Raji (cell line): ENCODE data around the gene ME1.

ENCODE experiments used
- POLR2A ChIP-seq: IDR thresholded peaks from 2 replicates; pipeline ENCODE4 v1.6.1; 2011; ENCODE audit warnings: low read depth, low read length, control low read depth; ENCODE audit not compliant: insufficient read depth

Gene ME1

DNA sequence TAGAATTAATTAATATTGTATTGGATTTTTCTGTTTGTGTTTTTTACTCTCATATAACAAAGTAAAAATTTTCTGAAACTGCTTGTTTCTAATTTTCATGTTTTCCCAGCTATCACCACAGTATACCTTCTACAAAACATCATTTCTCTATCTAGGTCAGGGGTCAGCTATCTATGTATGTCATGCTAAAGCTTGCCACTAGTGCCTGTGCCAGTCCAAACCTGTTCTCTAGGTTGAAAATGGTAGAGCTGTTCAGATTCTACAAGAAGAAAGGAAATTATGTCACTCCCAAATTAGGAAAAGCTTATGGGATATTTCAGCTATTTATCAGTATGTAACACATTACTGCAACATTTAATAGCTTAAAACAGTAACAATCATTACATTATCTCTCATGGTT, 5.8 kb upstream of the ME1 start:
- TF ChIP-seq POLR2A: no peak

DNA sequence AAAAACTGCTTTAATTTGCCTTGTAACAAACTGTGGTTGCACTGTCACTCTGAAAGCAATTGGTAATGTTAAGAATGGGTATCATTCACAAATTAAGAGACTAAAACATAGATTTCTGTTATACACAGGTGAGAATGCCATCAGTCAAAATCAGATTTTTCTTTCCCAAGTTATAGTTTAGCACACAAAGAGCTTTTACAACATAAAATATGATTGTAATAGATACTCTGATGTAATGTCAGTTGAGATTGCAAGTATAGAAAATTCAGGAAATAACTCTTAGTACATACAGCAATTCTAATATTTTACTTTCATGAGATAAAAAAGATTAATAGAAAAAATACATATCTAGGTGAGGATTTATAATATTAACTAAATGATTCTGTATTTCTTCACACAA, 2.3 kb upstream of the ME1 start:
- TF ChIP-seq POLR2A: no peak

DNA sequence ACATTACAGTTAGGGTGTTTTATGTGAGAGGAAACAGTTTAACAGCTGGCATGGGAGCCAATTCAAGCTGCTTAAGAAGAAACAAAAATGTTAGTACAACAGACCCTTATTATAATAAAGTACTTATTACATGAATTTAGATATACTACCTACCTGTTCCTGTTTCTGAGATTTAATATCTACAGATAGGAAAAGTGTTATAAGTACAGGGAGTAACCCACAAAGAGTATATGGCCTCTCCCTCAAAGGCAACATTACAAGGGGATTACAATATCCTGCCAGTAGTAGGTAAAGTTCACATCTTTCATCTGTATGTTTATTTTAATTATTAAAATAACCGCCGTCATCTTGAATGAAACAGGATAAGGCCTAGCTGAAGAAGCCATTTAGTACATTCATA, 1.8 kb upstream of the ME1 start:
- no peak for TF ChIP-seq POLR2A

DNA sequence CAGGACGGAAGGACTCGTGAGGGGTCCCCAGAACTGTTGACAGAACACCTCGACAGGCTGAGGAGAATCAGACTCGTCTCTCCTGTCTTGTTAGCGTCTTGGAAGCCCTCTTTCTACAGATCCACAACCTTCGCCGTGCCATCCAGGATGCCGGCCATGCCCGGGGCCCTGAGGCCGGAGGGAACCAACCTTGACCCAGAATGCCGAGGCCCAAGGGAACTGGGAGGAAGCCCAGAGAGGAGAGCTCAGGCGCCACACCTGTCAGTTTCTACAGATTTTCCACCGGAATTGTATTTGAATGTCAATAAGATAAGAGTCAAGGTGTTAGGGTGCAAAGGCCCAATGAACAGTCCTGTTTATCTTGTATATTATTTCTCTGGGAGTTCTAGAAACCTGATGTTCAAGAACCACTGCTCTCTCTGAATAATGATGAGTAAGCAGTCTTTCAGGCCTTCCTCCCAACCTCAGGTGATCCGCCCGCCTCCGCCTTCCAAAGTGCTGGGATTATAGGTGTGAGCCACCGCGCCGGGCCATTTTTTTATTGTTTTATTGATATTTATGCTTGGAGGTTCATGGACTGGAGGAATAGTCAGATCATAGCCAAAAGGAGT, 799 bp upstream of the ME1 start:
- no peak for TF ChIP-seq POLR2A

DNA sequence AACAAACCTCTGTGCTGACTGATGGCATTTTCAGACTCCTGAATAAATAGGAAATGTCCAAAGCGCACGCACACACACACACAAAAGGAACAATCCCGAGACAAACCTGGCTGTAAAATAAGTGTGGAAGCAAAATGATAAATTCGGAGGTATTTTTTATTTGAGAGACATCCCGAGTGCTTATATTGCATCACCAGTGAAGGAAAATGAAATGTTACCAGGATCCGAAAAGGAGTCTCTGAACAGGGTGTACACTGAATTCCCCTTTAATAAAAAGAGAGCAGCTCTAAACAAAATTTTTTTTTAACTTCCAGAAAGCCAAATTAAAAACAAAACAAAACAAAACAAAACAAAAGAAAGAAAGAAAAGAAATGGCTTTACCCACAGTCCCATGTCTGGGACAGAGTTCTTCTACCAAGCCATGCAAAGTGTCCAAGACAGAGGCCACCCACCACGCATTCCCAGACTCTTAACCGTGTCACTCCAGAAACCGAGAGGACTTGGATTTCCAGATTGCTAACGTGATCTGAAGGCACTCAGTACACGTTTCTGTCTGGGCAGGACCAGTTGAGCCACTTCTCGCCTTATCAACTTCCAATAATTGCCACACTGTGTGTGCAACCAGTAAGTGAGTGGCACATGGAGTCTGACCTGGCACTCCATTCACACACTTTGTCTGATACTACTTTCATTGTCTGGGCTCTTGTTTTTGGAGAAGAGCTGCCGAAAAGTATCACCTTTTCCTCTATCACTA, 817 bp downstream of the ME1 start:
- no peak for TF ChIP-seq POLR2A

DNA sequence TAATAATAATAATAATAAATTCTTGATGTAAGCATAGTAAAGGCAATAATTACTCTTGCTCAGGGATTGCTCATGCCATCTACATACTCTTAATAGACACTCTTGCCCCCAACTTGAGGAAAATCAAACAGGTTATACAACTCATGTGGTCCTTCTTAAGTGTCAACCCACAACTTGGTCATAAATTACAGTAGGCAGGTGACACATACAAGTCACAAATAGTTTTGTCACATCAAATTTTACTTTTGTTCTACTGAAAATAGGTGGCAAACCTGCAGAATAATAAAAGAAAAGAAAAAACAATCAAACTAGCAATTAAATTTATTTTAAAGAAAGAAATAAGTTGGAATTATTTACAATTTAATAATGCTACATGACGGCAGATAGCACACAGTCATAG, 1.6 kb downstream of the ME1 start:
- TF ChIP-seq POLR2A: no peak

DNA sequence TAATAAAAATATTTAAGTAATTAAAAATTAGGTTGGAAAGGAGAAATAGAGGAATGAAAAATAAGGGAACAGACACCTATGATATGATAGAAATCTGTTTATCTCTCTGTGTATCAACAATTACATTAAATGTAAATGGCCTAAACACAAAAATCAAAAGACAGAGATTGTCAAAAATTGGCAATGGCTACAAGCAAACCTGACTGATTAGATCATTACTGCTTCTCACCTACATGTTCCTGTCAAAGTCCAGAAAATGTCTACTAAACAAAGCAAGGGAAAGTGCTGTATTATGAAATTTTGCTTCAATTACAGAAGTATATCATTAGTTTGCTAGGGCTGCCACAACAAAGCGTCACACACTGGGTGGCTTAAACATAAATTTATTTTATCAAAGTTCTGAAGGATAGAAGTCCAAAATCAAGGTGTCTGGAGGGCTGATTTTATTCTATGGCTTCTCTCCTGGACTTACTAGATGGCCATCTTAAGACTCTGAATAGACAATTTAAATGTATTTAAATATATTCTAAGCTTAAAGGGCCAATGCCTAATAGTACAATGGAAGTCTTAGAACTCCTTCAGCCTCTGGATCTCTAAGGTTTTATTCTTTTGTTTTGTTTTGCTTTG, 6.3 kb downstream of the ME1 start:
- TF ChIP-seq POLR2A: no peak

DNA sequence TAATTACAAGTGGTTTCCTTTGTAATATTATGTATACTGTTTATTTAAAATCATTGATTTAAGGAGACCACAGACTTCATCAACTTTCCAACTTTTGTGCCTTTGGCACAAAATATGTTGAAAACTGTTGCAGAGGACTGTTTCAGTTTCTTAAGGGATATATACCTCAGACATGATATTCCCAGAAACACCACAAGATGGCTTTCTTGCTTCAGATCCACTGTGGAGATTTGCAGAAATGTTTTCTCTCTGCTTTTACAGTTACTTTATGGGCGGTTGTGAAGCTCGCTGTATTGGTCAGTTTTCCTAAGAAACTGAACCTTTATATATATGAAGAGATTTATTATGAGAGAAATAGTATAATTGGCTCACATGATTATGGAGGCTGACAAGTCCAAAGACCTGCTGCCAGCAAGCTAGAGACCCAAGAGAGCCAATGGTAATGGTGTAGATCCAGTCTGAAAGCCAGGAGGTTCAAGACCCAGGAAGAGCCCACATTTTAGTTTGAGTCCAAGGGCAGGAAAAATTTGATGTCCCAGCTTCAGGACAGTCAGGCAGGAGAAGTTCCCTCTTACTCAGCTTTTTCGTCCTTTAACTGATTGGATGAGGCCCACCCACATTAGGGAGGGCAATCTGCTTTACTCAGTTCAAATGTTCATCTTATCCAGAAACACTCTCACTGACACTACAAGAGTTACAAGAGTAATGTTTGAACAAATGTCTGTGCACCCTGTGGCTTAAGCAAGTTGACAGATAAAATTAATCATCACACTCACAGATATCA, 12.8 kb downstream of the ME1 start:
- no peak for TF ChIP-seq POLR2A

DNA sequence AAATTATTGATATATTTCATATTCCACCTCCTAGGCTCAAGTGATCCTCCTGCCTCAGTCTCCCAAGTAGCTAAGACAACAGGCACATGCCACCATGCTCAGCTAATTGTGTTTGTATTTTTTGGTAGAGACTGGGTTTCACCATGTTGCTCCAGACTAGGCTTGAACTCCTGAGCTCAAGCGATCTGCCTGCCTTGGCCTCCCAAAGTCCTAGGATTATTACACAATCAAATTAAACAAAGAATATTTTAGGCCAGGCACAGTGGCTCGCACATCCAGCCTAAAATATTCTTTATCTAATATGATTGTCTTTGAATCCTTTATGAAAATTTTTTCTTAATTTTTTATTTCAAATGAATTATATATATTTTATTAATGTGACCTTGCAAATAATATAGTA, 17.8 kb downstream of the ME1 start:
- no peak for TF ChIP-seq POLR2A

DNA sequence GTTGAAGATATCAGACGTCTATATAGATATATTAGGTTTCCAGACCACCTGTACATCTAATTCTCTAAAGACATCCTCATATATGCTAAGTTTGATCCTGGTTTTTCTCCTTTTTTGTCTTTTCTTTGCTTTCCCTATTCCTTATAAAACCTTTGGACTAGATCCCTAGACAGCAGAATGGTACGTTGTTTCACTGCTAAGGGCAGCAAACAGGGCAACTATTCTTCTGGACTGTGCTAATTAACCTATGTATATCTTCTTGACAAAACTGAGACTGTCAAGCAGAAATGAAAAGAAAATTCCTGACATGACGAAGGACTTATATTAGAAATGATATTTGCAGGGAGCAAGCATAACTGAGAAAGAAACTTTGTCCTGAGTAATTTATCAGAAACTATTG, 19.1 kb downstream of the ME1 start:
- TF ChIP-seq POLR2A: no peak

DNA sequence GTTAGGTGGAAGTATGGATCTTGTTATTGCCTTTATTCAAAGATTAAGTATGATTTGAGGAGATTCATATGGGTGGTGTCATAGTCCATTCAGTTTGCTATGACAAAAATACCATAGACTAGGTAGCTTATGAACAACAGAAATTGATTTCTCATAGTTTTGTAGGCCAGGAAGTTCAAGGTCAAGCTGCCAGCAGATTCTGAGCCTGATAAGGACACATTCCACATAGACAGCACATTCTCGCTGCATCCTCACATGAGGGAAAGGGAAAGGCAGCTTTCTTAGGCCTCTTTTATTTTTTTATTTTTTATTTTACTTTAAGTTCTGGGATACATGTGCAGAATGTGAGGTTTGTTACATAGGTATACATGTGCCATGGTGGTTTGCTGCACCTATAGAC, 27.7 kb downstream of the ME1 start:
- no peak for TF ChIP-seq POLR2A

DNA sequence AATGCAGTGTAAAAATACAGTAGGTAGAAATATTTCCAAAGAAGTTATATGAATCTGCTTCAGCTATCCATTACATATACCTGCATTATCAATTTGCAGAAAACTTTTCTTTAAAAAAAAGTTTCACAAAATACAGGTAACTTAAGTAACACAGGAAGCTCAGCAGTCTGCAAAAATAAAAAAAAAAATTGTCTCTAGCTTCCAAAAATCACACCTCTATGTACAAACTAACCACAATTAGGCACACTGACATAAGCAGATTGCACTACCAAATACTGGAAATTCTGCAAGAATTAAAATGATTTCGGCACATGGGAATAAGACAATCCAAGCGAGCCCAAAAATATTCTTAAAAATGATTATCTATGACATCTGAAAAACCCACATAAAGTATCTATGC, 41.2 kb downstream of the ME1 start:
- no peak for TF ChIP-seq POLR2A

DNA sequence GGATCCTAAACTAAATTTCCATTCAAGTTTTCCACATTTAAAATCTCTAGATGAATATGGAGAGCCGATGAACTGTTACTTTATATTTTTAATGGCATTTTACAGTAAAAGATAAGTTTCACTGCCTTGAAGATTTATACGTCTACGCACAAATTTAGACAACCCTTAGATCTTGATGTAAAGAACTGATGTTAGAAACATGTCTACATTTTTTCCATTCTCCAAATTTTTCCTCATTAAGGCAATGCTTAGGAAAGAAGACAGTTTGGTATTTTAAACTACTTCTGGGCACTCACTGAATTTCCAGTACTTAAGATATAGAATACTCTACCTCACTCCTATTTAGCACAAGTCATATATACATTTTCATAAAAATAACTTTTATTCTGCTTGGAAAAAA, 45.4 kb downstream of the ME1 start:
- TF ChIP-seq POLR2A: no peak

DNA sequence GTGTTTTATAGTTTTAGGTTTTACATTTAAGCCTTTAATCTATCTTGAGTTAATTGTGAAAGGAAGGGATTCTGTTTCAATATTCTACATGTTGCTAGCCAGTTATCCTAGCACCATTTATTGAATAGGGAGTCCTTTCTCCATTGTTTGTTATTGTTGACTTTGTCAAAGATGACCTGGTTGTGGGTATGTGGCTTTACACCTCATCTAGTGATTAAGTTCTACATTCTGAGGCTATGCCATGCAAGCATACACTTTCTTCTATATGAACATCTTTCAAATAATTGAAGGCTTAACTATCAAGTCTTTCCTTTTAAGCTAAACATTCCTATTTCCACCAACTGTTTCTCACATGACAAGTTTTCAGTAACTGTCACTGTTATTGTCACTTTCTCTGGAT, 46.1 kb downstream of the ME1 start:
- no peak for TF ChIP-seq POLR2A

DNA sequence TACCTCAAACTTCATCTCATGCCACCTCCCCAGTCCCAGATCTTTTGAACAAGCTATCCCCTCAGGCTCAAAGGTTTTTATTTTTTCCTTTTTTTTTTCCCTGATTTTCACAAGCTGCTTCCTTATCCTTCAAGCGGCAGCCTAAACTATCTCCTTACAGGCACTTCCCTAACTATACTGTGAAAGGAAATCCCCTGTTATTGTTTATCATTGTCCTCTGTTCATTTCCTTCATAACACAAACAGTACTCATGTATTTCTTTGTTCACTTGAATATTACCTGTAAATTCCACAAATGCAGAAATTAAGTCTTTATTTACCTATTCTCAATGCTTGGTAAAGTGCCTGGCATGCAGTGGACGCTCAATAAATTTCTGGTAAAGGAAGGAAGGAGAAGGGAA, 48.9 kb downstream of the ME1 start:
- TF ChIP-seq POLR2A: no peak
